Stomach (tissue), 4 donors: ENCODE data around the gene MYO1E.

Source experiments
- CTCF ChIP-seq, 7 experiments: fragments of 450-650 bp in 4 of 7; fragments of 200-600 bp in 3 of 7; sonication (generic) in 3 of 7; IDR thresholded peaks; one replicate each; pipeline ENCODE4 v1.5.1; 2016 to 2019; ENCODE audit warnings: antibody characterized with exemption in 7 of 7, control low read depth in 2 of 7, mild to moderate bottlenecking in 1 of 7
- POLR2A ChIP-seq, 4 donors: fragments of 450-650 bp; IDR thresholded peaks; one replicate each; pipeline ENCODE4 v1.6.1; 2016; ENCODE audit warnings: antibody characterized with exemption in 4 of 4, control low read depth in 2 of 4, mild to moderate bottlenecking in 1 of 4, moderate library complexity in 1 of 4
- POLR2AphosphoS5 ChIP-seq, 3 donors: sonication (generic); formaldehyde crosslinking; IDR thresholded peaks; one replicate each; pipeline ENCODE4 v1.6.1; 2016; ENCODE audit warnings: antibody characterized with exemption in 3 of 3

- TF ChIP-seq POLR2AphosphoS5 (IDR thresholded peaks at IDR 0.05) (peak in 2 of 3 donors; percentile 50 to 85), POLR2A (IDR thresholded peaks at IDR 0.05) (no peak), CTCF (IDR thresholded peaks at IDR 0.05) (no peak)
Measured at GRCh38 chr15:59349680-59350420, 22.8 kb downstream of the MYO1E start.
